Amniotic stem cell (primary cell): ENCODE data around the gene ANKMY2.

Source experiments
- DNase-seq: peaks from one replicate; lab custom pipeline; 2025; lab: John Stamatoyannopoulos, UW

The ANKMY2 gene

DNA sequence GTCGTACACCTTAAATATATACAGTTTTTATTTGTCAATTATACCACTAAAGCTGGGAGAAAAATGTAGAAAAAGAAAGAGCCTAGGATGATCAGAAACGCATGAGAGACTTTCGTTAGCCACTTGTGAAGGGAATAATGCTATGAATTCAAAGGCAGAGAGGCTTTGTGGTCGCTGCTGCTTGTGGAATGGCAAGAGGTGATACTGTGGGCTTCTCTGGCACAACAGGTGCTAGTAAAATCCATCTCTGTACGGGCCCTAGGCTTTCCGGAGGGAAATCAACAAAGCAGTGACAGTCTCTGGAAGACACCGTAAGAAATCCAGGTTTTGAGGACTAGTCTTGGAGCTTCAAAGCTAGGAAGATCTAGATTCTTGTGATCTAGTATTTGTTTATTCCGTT lies 66.3 kb downstream of the ANKMY2 start:
- DNase-seq, result no peak

- DNase-seq, result no peak
These were observed 73.6 kb downstream of the ANKMY2 start for GRCh38 chr7:16571941-16572340.

- no peak for DNase-seq
These were observed 80.6 kb downstream of the ANKMY2 start for GRCh38 chr7:16564909-16565426.

GRCh38 chr7:16564023-16564380 lies 81.6 kb downstream of the ANKMY2 start:
- DNase-seq, result no peak

GRCh38 chr7:16563281-16564022 lies 82.1 kb downstream of the ANKMY2 start:
- DNase-seq, result no peak

- DNase-seq, result no peak
These were observed 82.9 kb downstream of the ANKMY2 start for GRCh38 chr7:16562456-16563220.

DNA sequence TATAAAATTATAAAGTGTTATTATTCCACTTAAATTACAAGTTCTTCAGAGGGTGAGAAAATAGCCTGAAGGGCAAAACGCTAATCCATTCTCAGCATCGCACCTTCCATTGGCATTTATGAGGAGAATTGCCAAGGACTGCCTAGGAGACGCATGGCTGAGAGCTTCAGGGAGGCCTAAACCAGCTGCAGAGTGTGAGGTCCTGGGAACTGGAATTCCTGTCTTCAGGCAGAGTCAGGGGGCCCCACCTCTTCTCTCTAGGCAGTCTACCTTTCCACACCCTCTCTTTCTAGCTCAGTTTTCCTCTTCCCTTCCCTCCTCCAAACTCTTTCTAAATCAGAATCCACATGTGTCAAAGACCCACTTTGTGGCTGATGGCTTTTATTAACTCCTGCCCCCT lies 83.6 kb downstream of the ANKMY2 start:
- no peak for DNase-seq

GRCh38 chr7:16559497-16560179 lies 85.9 kb downstream of the ANKMY2 start:
- DNase-seq, result no peak

DNA sequence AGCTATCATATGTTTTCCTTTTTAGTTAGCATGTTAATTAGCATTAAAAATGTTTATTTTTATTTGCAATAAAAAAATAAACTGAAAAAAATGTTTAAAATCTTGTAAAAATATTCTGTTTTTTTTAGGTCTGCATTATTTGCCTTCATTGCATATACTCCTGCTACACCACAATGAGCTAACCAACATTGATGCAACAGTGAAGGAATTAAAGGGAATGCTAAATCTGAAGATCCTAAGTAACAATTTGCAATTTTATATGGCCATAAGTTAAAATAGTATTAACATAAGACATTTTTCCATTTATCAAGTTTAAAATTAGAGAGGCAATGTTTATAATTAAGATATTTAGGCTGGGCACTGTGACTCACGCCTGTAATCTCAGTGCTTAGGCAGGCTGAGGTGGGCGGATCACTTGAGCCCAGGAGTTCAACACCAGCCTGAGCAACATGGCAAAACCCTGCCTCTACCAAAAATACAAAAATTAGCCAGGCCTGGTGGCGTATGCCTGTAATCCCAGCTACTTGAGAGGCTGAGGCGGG lies 86.7 kb downstream of the ANKMY2 start:
- no peak for DNase-seq

GRCh38 chr7:16556359-16556758 lies 89.2 kb downstream of the ANKMY2 start:
- no peak for DNase-seq

- no peak for DNase-seq
These were observed 90.9 kb downstream of the ANKMY2 start for GRCh38 chr7:16554518-16555236.

DNA sequence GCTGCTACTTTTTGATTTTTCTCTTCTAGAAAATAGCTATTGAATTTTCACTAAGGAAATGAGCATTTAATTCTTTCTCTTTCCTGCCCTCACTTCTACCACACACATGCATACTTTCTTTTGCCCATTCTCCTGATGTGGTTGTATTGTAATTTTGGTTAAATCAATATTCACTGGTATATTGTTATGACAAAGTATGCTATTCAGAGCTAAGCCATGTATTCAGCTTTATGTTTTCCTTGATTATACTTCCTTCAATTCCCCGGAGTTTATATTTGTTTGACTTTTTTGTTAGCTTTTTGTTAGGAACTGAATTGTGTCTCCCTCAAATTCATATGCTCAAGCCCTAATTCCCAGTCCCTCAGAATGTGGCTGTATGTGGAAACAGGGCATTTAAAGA lies 94.9 kb downstream of the ANKMY2 start:
- DNase-seq, result no peak
